ENCODE measurements around the gene QDPR. TPM values are rescaled to one million over a fixed set of nuclear protein-coding genes. Genes with fewer than 3 reads are reported as not detected.

QDPR gene
- polyA plus RNA-seq, 1 of the 3 experiments (the other 2 are of a cell fraction), result 83.1 TPM

GRCh38 chr4:17469931-17470674, 41.8 kb downstream of the QDPR start:
- H3K27me3 ChIP-seq (ENCODE audit: insufficient read depth), result no peaks in the 10 kb centered on the region
- no peak overlapping the region for H3K27ac ChIP-seq (ENCODE audit: low read depth in 2 of 2, low read length in 1 of 2)
- TF ChIP-seq MXI1 (IDR thresholded peaks at IDR 0.05; ENCODE audit: low read depth, low read length), result no peak
- no peak for TF ChIP-seq SIN3A (IDR thresholded peaks at IDR 0.05; ENCODE audit: borderline replicate concordance, low read depth, low read length)
- TF ChIP-seq YY1 (IDR thresholded peaks at IDR 0.05; ENCODE audit: low read depth), result no peak
- TF ChIP-seq GATA2 (CRISPR knock-in tag; IDR thresholded peaks at IDR 0.05), result no peak
- no peak for TF ChIP-seq GABPA (IDR thresholded peaks at IDR 0.05; ENCODE audit: low read depth)
- TF ChIP-seq, protein P1, sequence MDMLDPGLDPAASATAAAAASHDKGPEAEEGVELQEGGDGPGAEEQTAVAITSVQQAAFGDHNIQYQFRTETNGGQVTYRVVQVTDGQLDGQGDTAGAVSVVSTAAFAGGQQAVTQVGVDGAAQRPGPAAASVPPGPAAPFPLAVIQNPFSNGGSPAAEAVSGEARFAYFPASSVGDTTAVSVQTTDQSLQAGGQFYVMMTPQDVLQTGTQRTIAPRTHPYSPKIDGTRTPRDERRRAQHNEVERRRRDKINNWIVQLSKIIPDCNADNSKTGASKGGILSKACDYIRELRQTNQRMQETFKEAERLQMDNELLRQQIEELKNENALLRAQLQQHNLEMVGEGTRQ (IDR thresholded peaks at IDR 0.05; ENCODE audit: borderline replicate concordance, low read depth, low read length), result no peak
- TF ChIP-seq RAD21 (IDR thresholded peaks at IDR 0.05; ENCODE audit: low read length), result no peak
- TF ChIP-seq PBX3 (IDR thresholded peaks at IDR 0.05), result no peak
- no peak for TF ChIP-seq EZH2phosphoT487 (IDR thresholded peaks at IDR 0.05; ENCODE audit: borderline replicate concordance, low read depth)
- no peak for TF ChIP-seq MEF2A (IDR thresholded peaks at IDR 0.05; ENCODE audit: borderline replicate concordance, low read depth)
- TF ChIP-seq SMC3 (IDR thresholded peaks at IDR 0.05; ENCODE audit: low read depth, low read length), result no peak
- no peak for TF ChIP-seq FOXJ3 (CRISPR knock-in tag; IDR thresholded peaks at IDR 0.05)
- no peak for TF ChIP-seq FOXM1 (IDR thresholded peaks at IDR 0.05; ENCODE audit: low read depth)
- TF ChIP-seq FOSL2 (IDR thresholded peaks at IDR 0.05; ENCODE audit: borderline replicate concordance, low read depth), result no peak
- no peak for TF ChIP-seq CHD2 (IDR thresholded peaks at IDR 0.05; ENCODE audit: low read length, partially characterized antibody)
- TF ChIP-seq NFIC (IDR thresholded peaks at IDR 0.05; ENCODE audit: borderline replicate concordance), result no peak
- no peak for DNase-seq
- H2AFZ ChIP-seq (ENCODE audit: low read depth), result no peak overlapping the region
- H3K9me3 ChIP-seq, result no peaks in the 10 kb centered on the region
- no peaks in the 10 kb centered on the region for H3K36me3 ChIP-seq (replicated peaks in 1 of 2; ENCODE audit: control insufficient read depth in 1 of 2, insufficient read depth in 2 of 2, low read length in 1 of 2)
- no peak overlapping the region for H3K4me3 ChIP-seq (ENCODE audit: low read depth in 2 of 2, low read length in 1 of 2)
- no peak overlapping the region for H3K4me2 ChIP-seq
- ChIA-PET POLR2A (no interaction called here), CTCF (interaction anchor here (1.1 to 3.3 kb wide), 5 partner anchors 16 to 123 kb away, joined by 3 to 20 read pairs (median 11); no protein-coding TSS in a partner anchor)
- H3F3A ChIP-seq (replicated peaks; ENCODE audit: insufficient read depth), result no peaks in the 10 kb centered on the region
- H3K79me2 ChIP-seq (ENCODE audit: insufficient read depth), result no peaks in the 10 kb centered on the region
- H4K20me1 ChIP-seq (ENCODE audit: insufficient read depth), result no peaks in the 10 kb centered on the region
- H3K9ac ChIP-seq, result no peak overlapping the region
- no peaks in the 10 kb centered on the region; a peak in 1 of 4 replicates for H3K4me1 ChIP-seq (ENCODE audit: control insufficient read depth in 1 of 2, insufficient read depth in 2 of 2, low read depth in 1 of 2, low read length in 1 of 2)
- WGBS (ENCODE audit: low lambda C conversion rate), result 83% methylated on average over 11 of the region's 11 CpGs
- no peaks in the 10 kb centered on the region for H3K9me2 ChIP-seq
